Liver (tissue), 3 donors: ENCODE data around the gene DSCAM.

Experiments used
- ATF3 ChIP-seq: IDR thresholded peaks from 2 replicates; pipeline ENCODE4 v1.6.1; 2016; ENCODE audit warnings: antibody characterized with exemption
- CTCF ChIP-seq: fragments of 150-350 bp; IDR thresholded peaks from 2 replicates; pipeline ENCODE4 v1.5.1; 2017; ENCODE audit warnings: improper control_type of control experiment, low read depth, low read length; ENCODE audit not compliant: missing input control
- FOXA1 ChIP-seq: IDR thresholded peaks from 2 replicates; pipeline ENCODE4 v1.6.1; 2016; ENCODE audit warnings: antibody characterized with exemption
- FOXA2 ChIP-seq: IDR thresholded peaks from 2 replicates; pipeline ENCODE4 v1.6.1; 2016; ENCODE audit warnings: antibody characterized with exemption
- GABPA ChIP-seq, 2 donors: IDR thresholded peaks in 1 of 2; conservative IDR thresholded peaks in 1 of 2; 2 replicates each; pipeline ENCODE4 v1.6.1; 2016; ENCODE audit warnings: antibody characterized with exemption in 2 of 2, mild to moderate bottlenecking in 1 of 2, moderate library complexity in 1 of 2
- MAX ChIP-seq: IDR thresholded peaks from 2 replicates; pipeline ENCODE4 v1.6.1; 2016; ENCODE audit warnings: antibody characterized with exemption
- NR2F2 ChIP-seq: IDR thresholded peaks from 2 replicates; pipeline ENCODE4 v1.6.1; 2016; ENCODE audit warnings: antibody characterized with exemption
- RAD21 ChIP-seq, 2 donors: IDR thresholded peaks; 2 replicates each; pipeline ENCODE4 v1.6.1; 2016; ENCODE audit warnings: antibody characterized with exemption in 2 of 2, mild to moderate bottlenecking in 2 of 2
- REST ChIP-seq: IDR thresholded peaks from 2 replicates; pipeline ENCODE4 v1.6.1; 2016; ENCODE audit warnings: antibody characterized with exemption, mild to moderate bottlenecking
- RXRA ChIP-seq, 2 donors: IDR thresholded peaks; 2 replicates each; pipeline ENCODE4 v1.6.1; 2017 to 2018; ENCODE audit warnings: antibody characterized with exemption in 2 of 2, mild to moderate bottlenecking in 1 of 2
- SP1 ChIP-seq: IDR thresholded peaks from 2 replicates; pipeline ENCODE4 v1.6.1; 2018; ENCODE audit warnings: antibody characterized with exemption, mild to moderate bottlenecking
- TAF1 ChIP-seq: conservative IDR thresholded peaks from 2 replicates; pipeline ENCODE4 v1.6.1; 2016; ENCODE audit warnings: antibody characterized with exemption, mild to moderate bottlenecking
- YY1 ChIP-seq: IDR thresholded peaks from 2 replicates; pipeline ENCODE4 v1.6.1; 2016; ENCODE audit warnings: antibody characterized with exemption, mild to moderate bottlenecking
- donor health status: healthy.
- donor health status: healthy.

GRCh38 chr21:40668555-40669275, 178.2 kb downstream of the DSCAM start:
- TF ChIP-seq TAF1 (no peak), CTCF (no peak), YY1 (no peak), FOXA1 (no peak), RAD21 (IDR thresholded peaks at IDR 0.05) (no peak), GABPA (IDR thresholded peaks at IDR 0.05 in 1 of 2, conservative IDR thresholded peaks at IDR 0.05 in 1 of 2) (no peak), ATF3 (no peak), SP1 (no peak), NR2F2 (no peak), MAX (no peak), REST (no peak), FOXA2 (no peak), RXRA (IDR thresholded peaks at IDR 0.05) (no peak)
